IMR-90 (cell line): ENCODE data around the gene NDUFA6.

Source experiments
- BHLHE40 ChIP-seq: fragments of 150-350 bp; IDR thresholded peaks from 2 replicates; pipeline ENCODE4 v1.6.1; 2016; ENCODE audit warnings: mild to moderate bottlenecking, low read depth, low read length
- CEBPB ChIP-seq: IDR thresholded peaks from 2 replicates; pipeline ENCODE4 v1.6.1; 2012; ENCODE audit warnings: low read depth, low read length, improper control_type of control experiment
- FOS ChIP-seq: fragments of 150-350 bp; IDR thresholded peaks from 2 replicates; pipeline ENCODE4 v1.6.1; 2016; ENCODE audit warnings: low read depth, low read length
- MXI1 ChIP-seq: IDR thresholded peaks from 2 replicates; pipeline ENCODE4 v1.6.1; 2012; ENCODE audit warnings: low read depth, mild to moderate bottlenecking, low read length, moderate library complexity, borderline replicate concordance
- POLR2A ChIP-seq: IDR thresholded peaks from 2 replicates; pipeline ENCODE4 v1.6.1; 2012; ENCODE audit warnings: mild to moderate bottlenecking, low read depth, low read length
- RAD21 ChIP-seq: IDR thresholded peaks from 2 replicates; pipeline ENCODE4 v1.6.1; 2012; ENCODE audit warnings: low read length, improper control_type of control experiment
- RCOR1 ChIP-seq: IDR thresholded peaks from 2 replicates; pipeline ENCODE4 v1.6.1; 2012; ENCODE audit warnings: mild to moderate bottlenecking, low read length, improper control_type of control experiment; ENCODE audit not compliant: insufficient replicate concordance
- SMC3 ChIP-seq: fragments of 150-350 bp; IDR thresholded peaks from 2 replicates; pipeline ENCODE4 v1.6.1; 2016; ENCODE audit warnings: low read depth, mild to moderate bottlenecking, antibody characterized with exemption, low read length, moderate library complexity
- TF ChIP-seq, protein P1 (sequence below): conservative IDR thresholded peaks from 2 replicates; pipeline ENCODE4 v1.5.1; 2012; ENCODE audit warnings: mild to moderate bottlenecking, low read depth, low read length, improper control_type of control experiment

DNA sequence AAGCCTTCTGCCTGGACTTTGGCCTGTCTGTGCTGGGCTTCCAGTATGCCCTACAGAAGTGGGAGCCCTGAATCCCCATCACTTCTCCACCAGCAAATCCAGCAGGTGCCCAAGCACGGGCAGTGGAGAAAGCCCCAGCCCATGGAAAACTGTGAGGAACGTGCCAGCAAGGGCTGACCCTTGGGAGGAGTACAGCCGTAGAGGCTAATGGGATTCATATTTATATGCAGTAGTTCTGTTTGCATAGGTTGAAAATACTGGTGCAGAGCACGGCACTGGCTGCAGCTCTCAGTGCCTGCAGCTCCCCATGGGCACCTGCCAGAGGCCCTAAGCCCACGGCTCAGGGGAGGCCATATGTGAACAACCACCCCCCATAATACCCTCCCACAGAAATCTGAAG is 30.1 kb downstream of the NDUFA6 start:
- TF ChIP-seq, protein P1, sequence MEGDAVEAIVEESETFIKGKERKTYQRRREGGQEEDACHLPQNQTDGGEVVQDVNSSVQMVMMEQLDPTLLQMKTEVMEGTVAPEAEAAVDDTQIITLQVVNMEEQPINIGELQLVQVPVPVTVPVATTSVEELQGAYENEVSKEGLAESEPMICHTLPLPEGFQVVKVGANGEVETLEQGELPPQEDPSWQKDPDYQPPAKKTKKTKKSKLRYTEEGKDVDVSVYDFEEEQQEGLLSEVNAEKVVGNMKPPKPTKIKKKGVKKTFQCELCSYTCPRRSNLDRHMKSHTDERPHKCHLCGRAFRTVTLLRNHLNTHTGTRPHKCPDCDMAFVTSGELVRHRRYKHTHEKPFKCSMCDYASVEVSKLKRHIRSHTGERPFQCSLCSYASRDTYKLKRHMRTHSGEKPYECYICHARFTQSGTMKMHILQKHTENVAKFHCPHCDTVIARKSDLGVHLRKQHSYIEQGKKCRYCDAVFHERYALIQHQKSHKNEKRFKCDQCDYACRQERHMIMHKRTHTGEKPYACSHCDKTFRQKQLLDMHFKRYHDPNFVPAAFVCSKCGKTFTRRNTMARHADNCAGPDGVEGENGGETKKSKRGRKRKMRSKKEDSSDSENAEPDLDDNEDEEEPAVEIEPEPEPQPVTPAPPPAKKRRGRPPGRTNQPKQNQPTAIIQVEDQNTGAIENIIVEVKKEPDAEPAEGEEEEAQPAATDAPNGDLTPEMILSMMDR = no peak
- TF ChIP-seq CEBPB (no peak), POLR2A (no peak), RCOR1 (no peak), MXI1 (no peak), RAD21 (no peak), FOS (no peak), SMC3 (no peak), BHLHE40 (no peak)
